HG03045 (cell line): ENCODE measurements around the gene MDM1.

Experiments used
- ATAC-seq: cut with Tn5 transposase; IDR thresholded peaks from one replicate; pipeline ENCODE4 v1.9.1; 2021; ENCODE audit warnings: mild to moderate bottlenecking, moderate library complexity; ENCODE audit not compliant: unreplicated experiment

The MDM1 gene

DNA sequence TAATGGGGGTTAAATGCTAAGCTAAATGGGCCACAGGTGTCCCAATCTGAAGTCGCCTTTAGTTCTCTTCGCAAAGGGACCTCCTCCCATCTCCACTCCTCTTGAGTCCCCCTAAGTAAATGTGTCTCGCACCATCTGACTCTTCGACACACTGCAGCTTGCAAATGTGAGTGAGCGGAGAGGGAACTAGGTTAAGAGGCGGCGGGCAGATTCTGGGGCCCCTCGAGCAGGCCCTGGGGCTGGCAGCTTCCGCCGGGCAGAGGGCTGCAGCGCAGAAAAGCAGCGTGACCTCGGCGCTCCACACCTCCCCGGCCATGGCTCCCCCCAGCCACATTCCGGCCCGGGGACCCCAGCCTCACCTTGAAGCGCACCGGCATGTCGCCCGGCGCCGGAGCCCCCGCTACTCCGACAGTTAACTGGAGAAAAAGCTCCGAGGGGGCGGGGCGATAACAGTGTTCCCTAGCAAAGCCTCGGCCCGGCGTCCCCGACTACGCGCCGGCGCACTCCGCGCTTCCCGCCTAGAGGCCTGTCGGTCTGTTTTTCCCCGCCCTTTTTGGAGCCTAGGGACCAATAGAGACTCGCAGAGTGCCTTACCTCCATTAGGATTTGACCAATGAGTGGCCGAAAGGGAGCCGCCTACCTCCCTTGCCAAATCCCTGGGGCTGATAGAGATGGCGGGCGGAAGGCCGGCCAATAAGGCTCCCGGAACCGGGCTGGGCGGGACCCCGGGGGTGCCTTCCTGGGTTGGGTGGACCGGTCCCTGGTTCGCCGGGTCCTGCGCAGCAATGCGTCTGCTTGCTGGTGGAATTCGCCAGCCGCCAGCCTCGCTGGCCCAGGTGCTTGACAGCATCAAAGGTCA lies at the start of gene MDM1:
Gene MDM1 (minus strand): TSS at position 494 of the 859 bp plus-strand sequence. CDS start 117 bp downstream, at position 377.
- peak; percentile 99 for ATAC-seq

DNA sequence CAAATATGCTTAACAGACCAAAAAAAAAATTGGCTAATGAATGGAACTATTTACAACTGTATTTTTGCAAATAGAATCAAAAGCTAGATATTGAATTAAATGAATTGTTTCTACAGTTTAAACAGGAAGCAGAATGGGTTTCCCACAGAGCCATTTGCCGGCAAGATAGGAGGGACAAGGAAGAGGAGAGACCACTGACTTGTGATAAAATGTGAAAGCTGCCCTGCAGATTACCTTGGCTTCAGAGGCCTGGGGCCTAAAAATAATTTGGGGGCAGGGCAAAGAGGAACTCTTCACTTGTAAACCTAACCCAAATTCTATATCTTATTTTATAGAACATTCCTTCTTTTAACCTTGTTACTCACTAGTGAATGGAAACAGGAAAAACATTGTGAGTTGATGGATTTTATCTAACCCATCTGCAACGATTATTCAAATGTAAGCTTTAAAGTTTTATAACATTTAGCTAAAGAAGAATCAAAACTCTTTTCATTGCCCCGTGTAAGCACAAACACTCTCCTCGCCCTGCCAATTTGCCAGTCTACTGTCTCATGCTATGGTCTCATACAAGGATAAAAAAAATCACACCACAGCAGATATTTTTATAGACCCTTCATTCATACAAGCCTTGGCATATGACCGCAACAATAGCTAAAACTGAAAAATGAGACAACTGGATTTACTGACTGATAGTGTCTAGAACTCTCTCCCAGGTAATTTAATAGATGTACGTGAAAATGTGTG lies 49.5 kb upstream of the MDM1 start:
- no peak for ATAC-seq

DNA sequence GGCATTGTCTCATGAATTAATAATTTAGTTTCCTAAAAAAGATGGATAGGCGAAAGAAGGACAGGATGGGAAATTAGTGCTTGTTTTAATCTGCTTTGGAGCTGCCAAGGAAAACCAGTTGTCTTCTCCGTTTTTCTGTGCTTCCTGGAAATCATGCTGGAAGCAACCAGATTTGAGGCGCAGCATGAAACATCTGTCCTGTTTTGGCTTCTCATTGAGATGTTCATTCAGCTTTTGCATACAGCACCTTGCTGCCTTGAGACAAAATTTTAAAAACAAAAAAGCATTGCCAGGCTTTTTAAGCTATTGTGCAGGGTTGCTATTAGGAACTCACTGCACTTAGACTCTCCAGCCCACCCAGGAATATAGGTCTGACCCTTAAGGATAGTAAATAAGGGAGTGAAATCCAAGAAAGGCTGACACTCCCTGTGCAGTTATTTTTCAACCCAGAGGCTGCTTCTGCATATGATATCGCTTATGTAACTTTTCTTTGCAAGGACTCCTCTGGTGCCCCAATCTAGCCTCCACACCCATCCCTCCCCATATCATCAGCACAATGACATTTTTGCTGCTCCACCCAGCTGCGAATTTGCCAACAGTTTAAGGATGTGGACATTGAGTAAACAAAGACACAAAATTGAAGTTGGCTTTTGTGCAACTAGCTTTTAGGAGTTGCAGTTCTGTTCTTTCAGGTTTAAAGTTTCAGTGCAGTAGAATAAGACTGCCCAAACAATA lies 46.9 kb upstream of the MDM1 start:
- ATAC-seq: no peak

DNA sequence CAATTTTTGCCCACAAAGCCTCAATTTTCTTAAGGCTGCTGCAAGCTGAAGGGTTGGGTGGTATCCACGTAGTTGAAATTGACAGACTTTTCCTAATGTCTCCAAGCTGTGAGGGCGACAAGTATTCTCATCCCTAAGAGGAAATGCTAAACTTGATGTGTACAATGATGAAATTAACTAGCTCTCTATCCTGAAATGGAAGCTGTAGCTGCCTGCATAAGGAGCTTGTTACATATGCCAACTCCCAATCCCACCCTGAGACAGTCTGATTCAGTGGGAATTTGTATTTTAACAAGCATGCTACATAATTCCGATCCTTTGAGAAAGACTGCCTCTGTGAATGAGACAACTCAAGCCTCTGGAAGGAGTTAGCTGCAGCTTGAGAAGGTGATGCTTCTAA lies 45.7 kb upstream of the MDM1 start:
- ATAC-seq: no peak

GRCh38 chr12:68376901-68377300 lies 44.7 kb upstream of the MDM1 start:
- ATAC-seq: no peak

- ATAC-seq: no peak
These were observed 43.9 kb upstream of the MDM1 start for GRCh38 chr12:68375756-68376695.

DNA sequence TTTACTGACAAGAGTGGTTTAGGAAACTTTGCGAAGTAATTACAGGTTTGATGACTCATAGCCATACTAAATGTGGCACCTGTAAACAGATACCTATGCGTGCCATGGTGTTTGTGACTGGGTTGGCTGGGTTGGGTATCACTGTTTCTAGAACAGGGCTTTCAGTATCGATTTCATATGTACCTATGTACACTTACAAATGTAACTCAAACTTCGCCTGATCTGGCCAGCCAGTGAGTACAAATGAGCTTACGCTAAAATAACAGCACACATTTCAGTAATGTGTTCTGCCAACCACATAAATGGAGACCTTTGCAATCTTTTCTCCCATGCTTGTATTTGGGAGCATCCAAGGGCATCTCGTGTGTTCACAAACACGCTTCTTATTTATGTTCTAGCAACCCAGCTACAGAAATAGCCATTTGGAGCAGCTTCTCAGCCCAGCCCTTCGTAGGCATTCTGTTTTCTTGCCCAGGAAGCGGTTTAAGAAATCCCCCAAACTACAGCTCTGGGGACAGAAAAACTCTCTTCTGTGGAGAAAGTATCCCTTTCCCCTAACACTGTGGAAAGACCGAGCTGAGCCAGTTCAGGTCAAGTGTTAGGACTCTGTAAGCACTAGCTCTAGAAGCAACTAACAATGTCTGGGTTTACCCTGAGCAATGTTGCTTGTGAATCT lies 42.3 kb upstream of the MDM1 start:
- ATAC-seq: peak; percentile 94

DNA sequence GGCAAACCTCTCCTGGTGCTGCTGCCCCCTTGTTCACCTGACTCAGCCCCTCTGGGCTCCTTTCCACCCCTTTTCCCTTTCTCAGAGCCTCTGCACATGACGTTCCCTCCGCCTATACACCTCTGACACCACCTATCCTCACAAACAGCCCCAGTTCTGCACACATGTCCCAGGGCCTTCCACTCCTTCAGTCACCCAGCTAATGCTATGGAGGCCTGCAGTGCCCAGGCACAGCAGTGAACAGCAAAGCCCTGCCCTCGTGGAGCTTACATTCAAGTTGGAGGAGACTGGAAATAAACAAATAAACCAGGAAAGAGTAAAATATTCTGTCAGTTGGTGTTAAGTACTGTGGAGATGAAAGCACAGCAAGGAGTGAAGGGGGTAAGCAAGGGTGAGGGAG lies 38.5 kb upstream of the MDM1 start:
- no peak for ATAC-seq

GRCh38 chr12:68370006-68370590 lies 37.9 kb upstream of the MDM1 start:
- ATAC-seq: no peak

GRCh38 chr12:68368327-68368726 lies 36.2 kb upstream of the MDM1 start:
- no peak for ATAC-seq

DNA sequence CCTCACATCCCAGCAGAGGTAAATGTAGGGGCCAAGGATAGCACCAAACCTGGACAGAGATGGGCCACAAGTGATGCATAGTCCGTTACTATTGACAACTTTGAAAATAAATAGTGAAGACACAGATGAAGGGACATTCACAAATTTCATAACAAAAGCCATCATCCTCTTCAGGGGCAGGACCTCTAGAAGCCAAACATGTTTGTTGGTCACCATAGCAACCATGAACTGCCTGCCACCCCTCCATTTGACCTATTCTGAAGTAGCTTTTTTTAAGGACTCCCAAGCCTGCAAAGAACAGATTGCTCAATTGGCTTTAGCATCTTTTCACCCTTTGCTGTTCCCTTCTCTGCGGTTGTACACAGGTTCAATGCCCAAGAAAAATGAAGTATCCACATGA lies 35.7 kb upstream of the MDM1 start:
- ATAC-seq: no peak

DNA sequence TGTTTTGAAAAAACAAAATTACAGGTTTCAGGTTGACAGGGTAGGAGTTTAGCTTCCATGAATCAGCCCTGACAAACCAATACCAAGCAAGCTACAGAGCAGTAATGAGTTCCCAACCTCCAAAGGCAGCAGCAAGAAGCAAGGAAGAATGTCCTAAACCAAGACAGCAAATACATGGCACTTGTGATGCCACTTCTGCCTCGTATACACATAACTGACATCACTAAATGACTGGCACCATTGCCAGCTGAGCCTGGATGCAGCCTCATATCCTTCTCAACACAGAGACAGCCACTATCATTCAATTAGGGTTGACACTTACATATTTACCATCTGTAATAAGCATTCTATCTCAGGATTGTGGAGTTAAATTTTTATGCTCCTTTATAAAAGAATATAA lies 35.0 kb upstream of the MDM1 start:
- no peak for ATAC-seq

DNA sequence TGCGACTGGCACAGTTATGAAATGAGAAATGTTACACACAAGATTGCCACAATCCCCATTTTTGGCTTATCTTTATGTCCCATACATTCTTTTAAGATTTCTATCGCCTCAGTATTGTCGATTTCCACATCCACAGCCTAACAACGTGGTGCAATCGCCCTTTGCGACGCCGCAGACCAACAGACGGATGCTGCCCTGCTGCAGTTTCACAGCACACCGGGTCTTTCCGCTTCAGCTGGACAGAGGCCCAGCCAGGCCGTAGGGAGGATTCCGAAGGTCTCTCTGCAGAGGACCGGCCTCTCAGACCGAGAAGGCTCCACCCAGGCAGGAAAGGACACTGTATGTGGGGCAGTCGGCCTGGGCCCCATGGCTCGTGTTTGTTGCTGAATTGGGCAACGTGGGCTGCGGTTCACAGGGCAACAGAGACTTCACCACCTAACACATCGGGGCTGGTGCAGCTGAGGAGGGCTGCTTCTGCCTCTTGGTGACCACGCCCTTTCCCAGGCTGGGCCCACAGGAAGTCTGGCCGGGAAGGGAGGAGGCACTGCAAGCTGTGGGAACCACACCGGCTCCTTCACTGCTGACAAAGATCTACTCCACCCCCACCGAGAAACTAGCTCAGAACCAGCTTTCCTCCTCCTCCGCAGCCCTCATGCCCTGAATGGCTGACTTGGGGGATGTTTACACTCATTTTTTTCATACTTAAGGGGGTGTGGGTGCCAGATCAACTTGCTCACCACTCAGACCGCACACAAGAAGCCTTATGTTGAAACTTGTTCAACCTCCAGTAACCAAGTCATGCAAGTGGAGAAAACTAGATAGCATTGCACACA lies 32.9 kb upstream of the MDM1 start:
- peak; percentile 88 for ATAC-seq

DNA sequence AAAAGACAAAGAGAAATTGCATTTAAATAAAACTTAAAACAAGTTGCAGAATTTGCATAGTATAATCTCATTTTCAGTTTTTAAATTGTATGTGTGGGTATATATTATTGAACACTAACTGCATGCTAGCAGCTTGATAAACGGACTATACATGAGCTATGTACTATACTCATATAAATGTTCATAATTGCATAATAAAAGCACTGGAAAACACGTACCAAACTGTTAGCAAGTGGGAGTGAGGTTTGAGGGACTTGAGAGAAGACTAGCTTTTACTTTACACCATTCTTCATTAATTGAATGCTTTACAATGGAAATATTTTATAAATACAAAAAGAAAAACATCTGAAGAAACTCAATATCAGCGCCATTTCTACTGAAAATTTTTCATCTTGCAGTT lies 32.2 kb upstream of the MDM1 start:
- ATAC-seq: no peak

GRCh38 chr12:68361953-68362352 lies 29.8 kb upstream of the MDM1 start:
- no peak for ATAC-seq

- ATAC-seq: no peak
These were observed 27.5 kb upstream of the MDM1 start for GRCh38 chr12:68359674-68360073.

DNA sequence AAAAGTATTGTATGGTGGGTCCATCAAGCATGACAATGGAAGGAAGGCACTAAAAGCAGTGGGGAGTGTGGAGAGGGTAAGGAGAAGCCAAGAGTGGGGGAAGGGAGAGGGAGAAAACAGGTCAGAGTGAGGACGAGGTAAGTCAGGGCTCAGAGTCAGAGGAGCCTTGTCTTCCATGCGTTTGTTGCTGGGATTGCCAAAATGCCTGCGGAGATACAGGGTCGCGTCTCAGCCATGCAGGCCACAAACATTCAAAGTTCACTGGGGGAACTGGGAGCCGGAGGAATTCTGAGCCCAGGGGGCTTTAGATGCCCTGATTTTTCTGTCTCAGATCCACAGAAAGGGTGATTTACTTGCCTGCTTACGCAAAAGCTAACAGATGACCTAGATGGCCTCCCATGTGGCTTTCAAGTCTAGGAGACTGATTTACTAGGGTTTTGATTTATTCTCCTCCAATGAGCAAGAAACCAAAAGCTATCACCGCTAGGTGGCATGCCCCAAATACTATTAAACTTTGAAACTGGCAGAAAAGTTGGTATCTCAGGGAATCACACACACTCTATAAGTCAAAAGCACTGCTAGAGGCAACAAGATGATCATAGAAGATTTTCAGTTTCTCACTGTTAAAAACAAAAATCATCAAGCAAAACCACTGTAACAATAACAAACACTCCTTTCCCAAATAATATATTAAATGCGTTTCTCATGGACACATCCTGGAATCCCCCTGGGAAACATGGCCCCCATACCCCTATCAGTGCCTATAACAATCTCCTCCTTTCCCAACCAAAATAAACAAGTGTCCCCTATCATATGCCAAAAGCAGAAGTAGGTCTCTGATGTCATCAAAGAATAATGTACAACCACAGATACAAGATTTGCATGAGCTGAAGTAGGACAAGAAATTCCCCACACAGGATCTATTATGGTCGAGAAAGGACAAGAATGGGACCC lies 26.6 kb upstream of the MDM1 start:
- ATAC-seq: peak; percentile 80
